H1 (cell line): ENCODE data around the gene GREB1L. TPM values are rescaled to one million over a fixed set of nuclear protein-coding genes. Genes with fewer than 3 reads are reported as not detected.

ENCODE experiments used
- RFX5 ChIP-seq: IDR thresholded peaks from 2 replicates; pipeline ENCODE4 v1.6.1; 2011; ENCODE audit warnings: low read depth, low read length, improper control_type of control experiment, borderline replicate concordance
- SIRT6 ChIP-seq: IDR thresholded peaks from one replicate; pipeline ENCODE4 v1.7.1; 2012; ENCODE audit warnings: low read length, inconsistent platforms
- TEAD4 ChIP-seq: IDR thresholded peaks from 2 replicates; pipeline ENCODE4 v1.6.1; 2012; ENCODE audit warnings: low read depth, low read length, inconsistent platforms, mixed read lengths
- polyA plus RNA-seq, 7 experiments: library from polyadenylated mRNA; depleted of rRNA in 3 of 7; stranded (reverse) in 5 of 7; unstranded in 2 of 7; fragments of >200 nt in 5 of 7; fragments of 200-250 nt in 2 of 7; gene quantifications; 1 replicate in 5 of 7; 2 replicates in 1 of 7; 4 replicates in 1 of 7; pipeline versions ENCODE4 v1.2.1 to v1.2.3, GENCODE V29; 2011 to 2013; ENCODE audit warnings: missing spikeins in 2 of 7, mixed read lengths in 2 of 7
- total RNA-seq: library from RNA; stranded (reverse); fragmentation: NEBNext Ultra II Directional; extraction: Animal tissue kit (Norgen Biotek cat#: 25700); gene quantifications from 2 replicates; pipeline ENCODE4 v1.2.1, GENCODE V29; 2021

The GREB1L gene
- total and polyA plus RNA-seq, 2 of the 8 experiments (the other 6 are each of a cell fraction or from before 2014, with no cell fraction given), result 0.34 to 1.6 TPM

DNA sequence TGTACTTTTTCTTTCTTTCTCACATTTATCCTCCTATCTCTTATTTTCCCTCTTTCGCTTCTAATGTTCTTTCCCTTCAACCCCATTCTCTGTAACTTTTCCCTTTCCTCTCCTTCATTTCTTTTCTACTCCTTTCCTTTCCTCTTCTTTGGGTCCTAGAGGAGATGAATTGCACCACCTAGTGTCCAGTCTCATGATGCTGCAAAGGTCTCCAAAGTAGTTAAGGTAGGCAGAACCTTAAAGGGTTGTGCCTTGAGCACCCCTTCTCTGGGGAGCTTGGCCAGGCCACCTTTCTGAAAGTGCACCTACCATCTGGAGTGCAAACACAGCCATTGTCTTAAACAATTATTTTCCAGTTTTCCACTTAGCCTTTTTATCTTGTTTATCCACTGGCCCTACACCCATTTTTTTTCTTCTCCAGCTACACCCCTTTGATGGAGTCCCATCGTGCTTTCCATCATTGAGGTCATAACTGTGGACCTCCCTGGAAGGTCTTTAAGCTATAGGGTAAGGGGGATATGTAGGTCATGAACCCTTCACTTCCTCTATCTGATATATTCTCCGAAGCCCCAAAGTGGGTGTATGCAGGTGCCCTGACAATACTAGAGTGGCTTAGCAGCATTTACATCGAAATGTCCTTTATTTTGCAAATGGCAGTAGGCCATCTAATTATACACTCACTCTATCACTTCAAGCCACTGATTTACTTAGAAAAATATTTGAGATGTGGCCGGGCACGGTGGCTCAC is 202.6 kb downstream of the GREB1L start (continued):
- TF ChIP-seq RFX5, result no peak
- no peak for TF ChIP-seq SIRT6
- TF ChIP-seq TEAD4, result no peak
